HUES64 (cell line): ENCODE results near the gene FMN2.

Source experiments
- H3K27ac ChIP-seq: 2 replicates; pipeline ENCODE4 v1.7.0; 2013; ENCODE audit warnings: low read depth, low read length, inconsistent platforms
- H3K27me3 ChIP-seq: 2 replicates; pipeline ENCODE4 v1.6.1; 2013; ENCODE audit warnings: mild to moderate bottlenecking, low read length; ENCODE audit not compliant: insufficient read depth
- H3K36me3 ChIP-seq: 2 replicates; pipeline ENCODE4 v1.6.1; 2013; ENCODE audit warnings: mild to moderate bottlenecking, low read length; ENCODE audit not compliant: insufficient read depth
- H3K4me1 ChIP-seq: 2 replicates; pipeline ENCODE4 v1.6.1; 2013; ENCODE audit warnings: mild to moderate bottlenecking, low read length, moderate library complexity; ENCODE audit not compliant: insufficient read depth
- H3K4me3 ChIP-seq: 2 replicates; pipeline ENCODE4 v1.5.1; 2013; ENCODE audit warnings: mild to moderate bottlenecking, low read length, moderate library complexity
- H3K9ac ChIP-seq: 2 replicates; pipeline ENCODE4 v1.6.1; 2013; ENCODE audit warnings: mild to moderate bottlenecking, low read depth, low read length
- H3K9me3 ChIP-seq: 2 replicates; pipeline ENCODE4 v1.6.1; 2013; ENCODE audit warnings: low read depth, low read length; ENCODE audit not compliant: insufficient read depth
- WGBS: fragments of 150-250, 120-280 bp; methylation state at CpG from one replicate; pipeline ENCODE4 v1.1.7; 2013; ENCODE audit warnings: missing lambda C conversion rate; 5-methylcytosine and 5-hydroxymethylcytosine counted together

FMN2 gene

GRCh38 chr1:240114222-240114621 is 22.5 kb downstream of the FMN2 start:
- no peak overlapping the region for H3K9ac ChIP-seq
- no peak overlapping the region for H3K27ac ChIP-seq
- H3K36me3 ChIP-seq = no peaks in the 10 kb centered on the region
- H3K4me1 ChIP-seq = peaks cover 13% of the 10 kb centered on the region; the same call in 1 of the 2 replicates
- 0 out of 2 replicates have a peak, but pooled peaks cover 2% of the 10 kb centered on the region for H3K9me3 ChIP-seq
- 40% methylated on average over 1 of the region's 1 CpG for WGBS
- no peaks in the 10 kb centered on the region for H3K27me3 ChIP-seq
- H3K4me3 ChIP-seq = no peak overlapping the region

DNA sequence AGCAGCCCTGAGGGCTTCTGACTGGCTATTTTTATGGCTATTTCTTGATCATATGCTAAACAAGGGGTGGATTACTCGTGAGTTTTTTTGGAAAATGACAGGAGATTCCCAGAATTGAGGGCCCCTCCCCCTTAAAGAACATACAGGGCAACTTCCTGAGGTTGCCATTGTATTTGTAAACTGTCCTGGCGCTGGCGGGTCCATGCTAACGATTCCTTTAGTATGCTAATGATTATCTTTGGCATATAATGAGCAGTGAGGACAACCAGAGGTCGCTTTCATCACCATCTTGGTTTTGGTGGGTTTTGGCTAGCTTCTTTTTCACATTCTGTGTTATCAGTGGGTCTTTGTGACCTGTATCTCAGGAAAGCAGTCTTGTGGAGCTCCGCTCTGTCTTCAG is 24.1 kb downstream of the FMN2 start:
- H3K27ac ChIP-seq = no peak overlapping the region
- 66% methylated on average over 6 of the region's 6 CpGs for WGBS
- no peak overlapping the region for H3K4me3 ChIP-seq
- no peaks in the 10 kb centered on the region for H3K27me3 ChIP-seq
- H3K4me1 ChIP-seq = peaks cover 13% of the 10 kb centered on the region; the same call in 1 of the 2 replicates
- H3K9ac ChIP-seq = no peak overlapping the region
- H3K36me3 ChIP-seq = no peaks in the 10 kb centered on the region
- 0 out of 2 replicates have a peak, but pooled peaks cover 2% of the 10 kb centered on the region for H3K9me3 ChIP-seq

DNA sequence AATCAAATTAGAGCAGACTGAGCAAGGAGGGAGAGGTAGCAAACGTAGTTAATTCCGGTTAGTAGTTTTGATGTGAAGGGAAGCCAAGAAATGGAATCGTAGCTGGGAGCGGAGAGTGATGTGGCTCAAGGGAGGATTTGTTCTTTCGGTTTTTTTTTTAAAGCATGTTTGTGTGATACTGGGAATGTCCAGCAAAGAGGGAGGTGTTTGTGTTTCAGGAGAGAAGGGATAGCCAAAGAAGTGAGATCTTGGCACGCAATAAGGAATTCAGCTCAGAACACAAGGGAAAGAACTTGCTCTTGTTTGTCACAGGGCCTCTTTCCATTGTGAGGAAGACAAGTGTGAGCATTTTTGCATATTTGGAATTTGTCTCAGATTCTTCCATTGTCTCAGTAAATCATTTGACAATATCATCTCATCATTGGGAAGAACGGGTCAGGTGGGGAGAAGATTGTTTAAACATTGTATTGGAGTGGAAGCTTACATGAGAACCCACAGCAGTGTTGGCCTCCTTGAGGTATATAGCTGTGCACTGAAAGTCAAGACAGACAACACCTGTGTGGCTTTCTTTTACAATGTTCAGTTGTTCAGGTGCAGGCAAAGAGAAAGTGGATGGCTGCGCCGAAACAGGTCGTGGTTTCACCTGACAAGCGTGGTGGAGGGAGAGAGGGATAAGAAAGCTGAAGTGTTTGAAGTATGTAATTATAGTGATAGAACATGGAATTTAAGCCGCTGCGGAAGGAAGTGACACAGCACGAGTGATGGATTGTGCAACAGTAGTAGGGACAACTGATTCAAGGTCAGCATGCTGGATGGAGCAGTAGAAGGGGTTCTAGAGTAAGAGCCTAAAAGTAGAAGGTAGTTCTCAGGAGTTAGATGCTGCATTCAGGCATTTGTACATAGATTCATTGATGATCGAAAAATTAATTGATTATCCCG is 25.4 kb downstream of the FMN2 start:
- 94% methylated on average over 16 of the region's 16 CpGs for WGBS
- Histone ChIP-seq H3K4me1 (peaks cover 13% of the 10 kb centered on the region; the same call in 1 of the 2 replicates), H3K27ac (no peak overlapping the region), H3K9ac (no peak overlapping the region), H3K36me3 (no peaks in the 10 kb centered on the region), H3K4me3 (no peak overlapping the region), H3K9me3 (0 out of 2 replicates have a peak, but pooled peaks cover 2% of the 10 kb centered on the region), H3K27me3 (no peaks in the 10 kb centered on the region)

GRCh38 chr1:240117930-240118329 is 26.2 kb downstream of the FMN2 start:
- no peaks in the 10 kb centered on the region for H3K27me3 ChIP-seq
- no peak overlapping the region for H3K27ac ChIP-seq
- H3K36me3 ChIP-seq = no peaks in the 10 kb centered on the region
- WGBS = 93% methylated on average over 3 of the region's 3 CpGs
- no peak overlapping the region for H3K9ac ChIP-seq
- 0 out of 2 replicates have a peak, but pooled peaks cover 2% of the 10 kb centered on the region for H3K9me3 ChIP-seq
- peaks cover 13% of the 10 kb centered on the region; the same call in 1 of the 2 replicates for H3K4me1 ChIP-seq
- H3K4me3 ChIP-seq = no peak overlapping the region

GRCh38 chr1:240122639-240123613 is 31.2 kb downstream of the FMN2 start:
- Histone ChIP-seq H3K9me3 (no peaks in the 10 kb centered on the region), H3K4me1 (no peaks in the 10 kb centered on the region), H3K9ac (no peak overlapping the region), H3K36me3 (no peaks in the 10 kb centered on the region), H3K27me3 (no peaks in the 10 kb centered on the region), H3K27ac (no peak overlapping the region), H3K4me3 (no peak overlapping the region)
- WGBS = 89% methylated on average over 19 of the region's 20 CpGs

DNA sequence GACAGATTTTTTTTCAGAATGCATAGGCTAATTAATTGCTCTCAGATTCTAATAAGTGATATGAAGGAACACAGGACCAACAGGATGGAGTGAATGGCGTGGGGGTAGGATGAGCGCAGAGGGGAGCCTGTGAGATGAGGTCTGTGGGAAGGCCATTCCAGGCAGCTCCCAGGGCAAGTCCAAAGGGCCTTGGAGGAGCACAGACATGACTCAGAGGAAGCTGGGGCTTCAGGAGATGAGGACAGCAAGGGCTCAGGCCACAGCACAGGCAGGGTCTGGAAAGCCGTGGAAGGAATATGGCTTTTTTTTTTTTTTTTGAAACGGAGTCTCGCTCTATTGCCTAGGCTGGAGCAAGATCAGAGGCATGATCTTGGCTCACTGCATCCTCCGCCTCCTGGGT is 35.1 kb downstream of the FMN2 start:
- H3K9ac ChIP-seq = no peak overlapping the region
- 96% methylated on average over 6 of the region's 6 CpGs for WGBS
- no peak overlapping the region for H3K27ac ChIP-seq
- H3K4me3 ChIP-seq = no peak overlapping the region
- no peaks in the 10 kb centered on the region for H3K4me1 ChIP-seq
- no peaks in the 10 kb centered on the region for H3K36me3 ChIP-seq
- no peaks in the 10 kb centered on the region for H3K27me3 ChIP-seq
- H3K9me3 ChIP-seq = no peaks in the 10 kb centered on the region

- H3K27ac ChIP-seq = no peak overlapping the region
- H3K9ac ChIP-seq = no peak overlapping the region
- H3K4me1 ChIP-seq = no peaks in the 10 kb centered on the region
- no peaks in the 10 kb centered on the region for H3K36me3 ChIP-seq
- H3K4me3 ChIP-seq = no peak overlapping the region
- WGBS = 94% methylated on average over 2 of the region's 2 CpGs
- H3K9me3 ChIP-seq = no peaks in the 10 kb centered on the region
- no peaks in the 10 kb centered on the region for H3K27me3 ChIP-seq
Measured at GRCh38 chr1:240128366-240128765, 36.7 kb downstream of the FMN2 start.

DNA sequence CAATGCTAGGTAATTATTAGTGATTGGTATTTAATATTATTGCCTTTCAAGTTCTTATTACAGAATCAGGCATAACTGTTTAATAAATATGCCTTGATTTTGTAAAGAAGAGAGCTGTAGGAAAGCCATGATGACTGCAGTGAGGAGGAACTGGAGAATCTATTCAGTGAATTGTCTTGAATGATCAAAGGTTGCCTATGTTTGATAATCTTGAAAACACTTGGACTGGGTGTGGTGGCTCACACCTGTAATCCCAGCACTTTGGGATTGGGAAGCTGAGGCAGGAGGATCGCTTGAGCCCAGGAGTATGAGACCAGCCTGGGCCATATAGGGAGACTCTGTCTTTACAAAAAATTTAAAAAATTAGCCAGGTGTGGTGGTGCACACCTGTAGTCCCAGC is 42.4 kb downstream of the FMN2 start:
- Histone ChIP-seq H3K36me3 (no peaks in the 10 kb centered on the region), H3K9me3 (no peaks in the 10 kb centered on the region), H3K4me1 (peaks cover 4% of the 10 kb centered on the region), H3K9ac (no peak overlapping the region), H3K4me3 (no peak overlapping the region), H3K27ac (no peak overlapping the region), H3K27me3 (no peaks in the 10 kb centered on the region)
- 100% methylated on average over 1 of the region's 1 CpG for WGBS

DNA sequence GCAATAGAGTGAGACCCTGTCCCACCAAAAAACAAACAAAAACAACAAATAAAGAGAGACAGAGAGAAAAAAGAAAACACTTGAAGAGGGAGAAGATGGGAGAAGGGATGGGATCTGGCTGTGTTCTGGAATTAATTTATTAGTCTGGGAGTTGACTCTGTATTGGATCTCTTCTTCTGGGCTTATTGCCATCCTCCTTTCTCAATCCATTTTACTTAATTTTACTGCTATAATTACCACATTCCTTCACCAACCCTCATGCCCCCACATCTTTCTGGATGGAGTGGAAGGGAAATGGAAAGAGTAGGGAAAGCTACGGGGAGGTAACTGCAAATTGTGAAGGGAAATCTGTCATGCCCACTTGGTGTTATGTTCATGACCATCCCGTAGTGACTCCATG is 42.9 kb downstream of the FMN2 start:
- Histone ChIP-seq H3K27me3 (no peaks in the 10 kb centered on the region), H3K9me3 (no peaks in the 10 kb centered on the region), H3K4me3 (no peak overlapping the region), H3K4me1 (peaks cover 9% of the 10 kb centered on the region), H3K27ac (no peak overlapping the region), H3K36me3 (no peaks in the 10 kb centered on the region), H3K9ac (no peak overlapping the region)
- 97% methylated on average over 2 of the region's 2 CpGs for WGBS

GRCh38 chr1:240136402-240136801 is 44.7 kb downstream of the FMN2 start:
- Histone ChIP-seq H3K4me3 (no peak overlapping the region), H3K9ac (no peak overlapping the region), H3K27ac (no peak overlapping the region), H3K4me1 (peaks cover 11% of the 10 kb centered on the region), H3K36me3 (no peaks in the 10 kb centered on the region), H3K27me3 (no peaks in the 10 kb centered on the region), H3K9me3 (no peaks in the 10 kb centered on the region)
- 94% methylated on average over 2 of the region's 3 CpGs for WGBS

GRCh38 chr1:240138867-240139266 is 47.2 kb downstream of the FMN2 start:
- H3K4me1 ChIP-seq = peaks cover 11% of the 10 kb centered on the region
- H3K9ac ChIP-seq = no peak overlapping the region
- H3K9me3 ChIP-seq = no peaks in the 10 kb centered on the region
- H3K27me3 ChIP-seq = no peaks in the 10 kb centered on the region
- WGBS = 31% methylated on average over 4 of the region's 4 CpGs
- H3K4me3 ChIP-seq = no peak overlapping the region
- no peaks in the 10 kb centered on the region for H3K36me3 ChIP-seq
- no peak overlapping the region for H3K27ac ChIP-seq
